Mucosa of descending colon (tissue), 3 donors: ENCODE measurements around the gene ENPEP. TPM values are rescaled to one million over a fixed set of nuclear protein-coding genes. Genes with fewer than 3 reads are reported as not detected.

Experiments used
- ATAC-seq: fragments of 200-7000 bp; cut with Tn5 transposase; one replicate; pipeline ENCODE4 v1.9.1; 2020; ENCODE audit warnings: mild to moderate bottlenecking, moderate library complexity
- DNase-seq, 3 donors: peaks; one replicate each; pipeline ENCODE4 v3.0.0-alpha.2; 2020
- H3K36me3 ChIP-seq: fragments of 200-600 bp; one replicate; pipeline ENCODE4 v1.8.0; 2021; ENCODE audit warnings: low read depth, mild to moderate bottlenecking
- H3K4me1 ChIP-seq: fragments of 200-600 bp; one replicate; pipeline ENCODE4 v1.8.0; 2021; ENCODE audit warnings: low read depth, mild to moderate bottlenecking
- H3K4me3 ChIP-seq: fragments of 200-600 bp; one replicate; pipeline ENCODE4 v1.8.0; 2021; ENCODE audit warnings: mild to moderate bottlenecking
- H3K9me3 ChIP-seq: fragments of 200-600 bp; one replicate; pipeline ENCODE4 v1.8.0; 2021; ENCODE audit warnings: mild to moderate bottlenecking
- intact Hi-C, 2 donors: fragments of 100-400 bp; cut with DNase I in 1 of 2; cut with micrococcal nuclease in 1 of 2; formaldehyde crosslinking; loops; one replicate each; pipeline versions ENCODE4 v1.11.0 to v1.11.1; 2022; cut with DNase I, micrococcal nuclease
- total RNA-seq, 3 donors: library from RNA; stranded (reverse); fragmentation: NEBNext Ultra II Directional in 2 of 3; extraction: Animal tissue kit (Norgen Biotek cat#: 25700) in 2 of 3; gene quantifications; one replicate each; pipeline versions ENCODE4 v1.2.1 to v1.2.4, GENCODE V29; 2021 to 2023
- TF ChIP-seq, protein P1 (sequence below): fragments of 200-600 bp; IDR thresholded peaks from one replicate; pipeline ENCODE4 v1.8.0; 2022; ENCODE audit warnings: antibody characterized with exemption, mild to moderate bottlenecking
- donor health status: DM: no; HTN: no; CAD: no; lungs with moderate emphysema.
- donor health status: DM: no; HTN: no; CAD: no.
- donor health status: DM: no; HTN: yes; CAD: no.

ENPEP gene
- total RNA-seq, 3 donors from 2014 or later, result 1.2 to 2.1 (median 1.5) TPM

GRCh38 chr4:110487873-110488272, 11.9 kb downstream of the ENPEP start:
- TF ChIP-seq, protein P1, sequence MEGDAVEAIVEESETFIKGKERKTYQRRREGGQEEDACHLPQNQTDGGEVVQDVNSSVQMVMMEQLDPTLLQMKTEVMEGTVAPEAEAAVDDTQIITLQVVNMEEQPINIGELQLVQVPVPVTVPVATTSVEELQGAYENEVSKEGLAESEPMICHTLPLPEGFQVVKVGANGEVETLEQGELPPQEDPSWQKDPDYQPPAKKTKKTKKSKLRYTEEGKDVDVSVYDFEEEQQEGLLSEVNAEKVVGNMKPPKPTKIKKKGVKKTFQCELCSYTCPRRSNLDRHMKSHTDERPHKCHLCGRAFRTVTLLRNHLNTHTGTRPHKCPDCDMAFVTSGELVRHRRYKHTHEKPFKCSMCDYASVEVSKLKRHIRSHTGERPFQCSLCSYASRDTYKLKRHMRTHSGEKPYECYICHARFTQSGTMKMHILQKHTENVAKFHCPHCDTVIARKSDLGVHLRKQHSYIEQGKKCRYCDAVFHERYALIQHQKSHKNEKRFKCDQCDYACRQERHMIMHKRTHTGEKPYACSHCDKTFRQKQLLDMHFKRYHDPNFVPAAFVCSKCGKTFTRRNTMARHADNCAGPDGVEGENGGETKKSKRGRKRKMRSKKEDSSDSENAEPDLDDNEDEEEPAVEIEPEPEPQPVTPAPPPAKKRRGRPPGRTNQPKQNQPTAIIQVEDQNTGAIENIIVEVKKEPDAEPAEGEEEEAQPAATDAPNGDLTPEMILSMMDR, result no peak
- Histone ChIP-seq H3K4me3 (no peak overlapping the region), H3K9me3 (no peaks in the 10 kb centered on the region), H3K36me3 (no peaks in the 10 kb centered on the region), H3K4me1 (peaks cover 7% of the 10 kb centered on the region)
- DNase-seq (no peak), ATAC-seq (peak; percentile 84)
- intact Hi-C loops, result no loop called here

GRCh38 chr4:110489901-110490508, 14.1 kb downstream of the ENPEP start:
- peaks cover 7% of the 10 kb centered on the region for H3K4me1 ChIP-seq
- no peak for ATAC-seq
- TF ChIP-seq, protein P1, result no peak

GRCh38 chr4:110492522-110492921, 16.6 kb downstream of the ENPEP start:
- H3K36me3 ChIP-seq, result no peaks in the 10 kb centered on the region
- H3K4me1 ChIP-seq, result peaks cover 2% of the 10 kb centered on the region
- H3K4me3 ChIP-seq, result no peak overlapping the region
- no peaks in the 10 kb centered on the region for H3K9me3 ChIP-seq
- intact Hi-C loops, result no loop called here
- ATAC-seq, result no peak
- no peak for DNase-seq
- TF ChIP-seq, protein P1, result no peak

More at GRCh38 chr4:110489901-110490508, 14.1 kb downstream of the ENPEP start:
- DNase-seq, result no peak
- H3K4me3 ChIP-seq, result no peak overlapping the region
- H3K9me3 ChIP-seq, result no peaks in the 10 kb centered on the region
- H3K36me3 ChIP-seq, result no peaks in the 10 kb centered on the region
- intact Hi-C loops, result no loop called here

DNA sequence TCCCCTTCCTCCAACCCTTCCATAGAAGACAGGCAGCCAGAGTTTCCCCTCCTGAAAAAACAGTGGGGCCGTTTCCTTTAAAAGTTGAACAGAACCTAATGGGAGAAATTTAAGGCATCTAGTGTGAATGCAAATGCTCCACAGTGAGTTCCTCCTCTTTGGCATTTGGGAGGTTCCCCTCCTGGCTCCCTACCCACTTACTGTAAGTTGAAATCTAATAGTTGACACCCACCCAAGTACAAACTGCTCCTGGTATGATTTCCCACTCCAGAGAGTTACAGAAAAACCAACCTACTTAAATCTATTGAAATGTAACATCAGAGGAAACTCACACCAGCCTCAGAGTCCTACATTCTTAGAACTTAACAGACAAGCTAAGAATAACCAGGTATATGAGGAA, 17.6 kb downstream of the ENPEP start:
- intact Hi-C loops, result no loop called here
- H3K36me3 ChIP-seq, result no peaks in the 10 kb centered on the region
- ATAC-seq, result no peak

GRCh38 chr4:110498420-110498819, 22.5 kb downstream of the ENPEP start:
- TF ChIP-seq, protein P1, result no peak
- Histone ChIP-seq H3K4me1 (no peaks in the 10 kb centered on the region), H3K4me3 (no peak overlapping the region), H3K36me3 (no peaks in the 10 kb centered on the region), H3K9me3 (no peaks in the 10 kb centered on the region)
- ATAC-seq (no peak), DNase-seq (no peak)
- intact Hi-C loops, result no loop called here

More for the DNA sequence above, 17.6 kb downstream of the ENPEP start:
- H3K4me3 ChIP-seq, result no peak overlapping the region
- no peaks in the 10 kb centered on the region for H3K4me1 ChIP-seq
- no peak for DNase-seq
- TF ChIP-seq, protein P1, result no peak
- H3K9me3 ChIP-seq, result no peaks in the 10 kb centered on the region

GRCh38 chr4:110499126-110499525, 23.2 kb downstream of the ENPEP start:
- Histone ChIP-seq H3K4me3 (no peak overlapping the region), H3K9me3 (no peaks in the 10 kb centered on the region), H3K36me3 (no peaks in the 10 kb centered on the region), H3K4me1 (no peaks in the 10 kb centered on the region)
- TF ChIP-seq, protein P1, result no peak
- DNase-seq (no peak), ATAC-seq (no peak)
- intact Hi-C loops, result no loop called here
